ENCODE results near the gene RPN2.

RPN2 gene

GRCh38 chr20:37283530-37284195 lies 104.5 kb downstream of the RPN2 start:
- TF ChIP-seq ZC3H10 (CRISPR knock-in tag; IDR thresholded peaks at IDR 0.05) (no peak), ZNF8 (CRISPR knock-in tag; IDR thresholded peaks at IDR 0.05) (no peak), TCF4 (CRISPR knock-in tag; IDR thresholded peaks at IDR 0.05; ENCODE audit: borderline replicate concordance) (no peak), ZFP3 (CRISPR knock-in tag; IDR thresholded peaks at IDR 0.05) (no peak), OSR1 (CRISPR knock-in tag; IDR thresholded peaks at IDR 0.05) (no peak), PPARA (CRISPR knock-in tag; IDR thresholded peaks at IDR 0.05; ENCODE audit: borderline replicate concordance) (no peak), CSDC2 (CRISPR knock-in tag; IDR thresholded peaks at IDR 0.05) (no peak), ZNF70 (CRISPR knock-in tag; IDR thresholded peaks at IDR 0.05) (no peak), POU6F1 (CRISPR knock-in tag; IDR thresholded peaks at IDR 0.05; ENCODE audit: borderline replicate concordance, low read depth) (no peak), ZFP30 (CRISPR knock-in tag; IDR thresholded peaks at IDR 0.05) (no peak), SNAI2 (CRISPR knock-in tag; IDR thresholded peaks at IDR 0.05) (no peak), BACH2 (CRISPR knock-in tag; IDR thresholded peaks at IDR 0.05; ENCODE audit: borderline replicate concordance) (no peak), GLIS3 (CRISPR knock-in tag; IDR thresholded peaks at IDR 0.05) (no peak), ARNTL (CRISPR knock-in tag; IDR thresholded peaks at IDR 0.05; ENCODE audit: borderline replicate concordance, low read depth) (no peak), ZNF565 (CRISPR knock-in tag; conservative IDR thresholded peaks at IDR 0.05; ENCODE audit: low read depth) (no peak)
- TF ChIP-seq, protein P1, sequence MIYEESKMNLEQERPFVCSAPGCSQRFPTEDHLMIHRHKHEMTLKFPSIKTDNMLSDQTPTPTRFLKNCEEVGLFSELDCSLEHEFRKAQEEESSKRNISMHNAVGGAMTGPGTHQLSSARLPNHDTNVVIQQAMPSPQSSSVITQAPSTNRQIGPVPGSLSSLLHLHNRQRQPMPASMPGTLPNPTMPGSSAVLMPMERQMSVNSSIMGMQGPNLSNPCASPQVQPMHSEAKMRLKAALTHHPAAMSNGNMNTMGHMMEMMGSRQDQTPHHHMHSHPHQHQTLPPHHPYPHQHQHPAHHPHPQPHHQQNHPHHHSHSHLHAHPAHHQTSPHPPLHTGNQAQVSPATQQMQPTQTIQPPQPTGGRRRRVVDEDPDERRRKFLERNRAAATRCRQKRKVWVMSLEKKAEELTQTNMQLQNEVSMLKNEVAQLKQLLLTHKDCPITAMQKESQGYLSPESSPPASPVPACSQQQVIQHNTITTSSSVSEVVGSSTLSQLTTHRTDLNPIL (CRISPR knock-in tag; IDR thresholded peaks at IDR 0.05; ENCODE audit: low read depth): no peak
- TF ChIP-seq, protein P2, sequence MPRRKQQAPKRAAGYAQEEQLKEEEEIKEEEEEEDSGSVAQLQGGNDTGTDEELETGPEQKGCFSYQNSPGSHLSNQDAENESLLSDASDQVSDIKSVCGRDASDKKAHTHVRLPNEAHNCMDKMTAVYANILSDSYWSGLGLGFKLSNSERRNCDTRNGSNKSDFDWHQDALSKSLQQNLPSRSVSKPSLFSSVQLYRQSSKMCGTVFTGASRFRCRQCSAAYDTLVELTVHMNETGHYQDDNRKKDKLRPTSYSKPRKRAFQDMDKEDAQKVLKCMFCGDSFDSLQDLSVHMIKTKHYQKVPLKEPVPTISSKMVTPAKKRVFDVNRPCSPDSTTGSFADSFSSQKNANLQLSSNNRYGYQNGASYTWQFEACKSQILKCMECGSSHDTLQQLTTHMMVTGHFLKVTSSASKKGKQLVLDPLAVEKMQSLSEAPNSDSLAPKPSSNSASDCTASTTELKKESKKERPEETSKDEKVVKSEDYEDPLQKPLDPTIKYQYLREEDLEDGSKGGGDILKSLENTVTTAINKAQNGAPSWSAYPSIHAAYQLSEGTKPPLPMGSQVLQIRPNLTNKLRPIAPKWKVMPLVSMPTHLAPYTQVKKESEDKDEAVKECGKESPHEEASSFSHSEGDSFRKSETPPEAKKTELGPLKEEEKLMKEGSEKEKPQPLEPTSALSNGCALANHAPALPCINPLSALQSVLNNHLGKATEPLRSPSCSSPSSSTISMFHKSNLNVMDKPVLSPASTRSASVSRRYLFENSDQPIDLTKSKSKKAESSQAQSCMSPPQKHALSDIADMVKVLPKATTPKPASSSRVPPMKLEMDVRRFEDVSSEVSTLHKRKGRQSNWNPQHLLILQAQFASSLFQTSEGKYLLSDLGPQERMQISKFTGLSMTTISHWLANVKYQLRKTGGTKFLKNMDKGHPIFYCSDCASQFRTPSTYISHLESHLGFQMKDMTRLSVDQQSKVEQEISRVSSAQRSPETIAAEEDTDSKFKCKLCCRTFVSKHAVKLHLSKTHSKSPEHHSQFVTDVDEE (CRISPR knock-in tag; IDR thresholded peaks at IDR 0.05): no peak
- no peak for ATAC-seq

DNA sequence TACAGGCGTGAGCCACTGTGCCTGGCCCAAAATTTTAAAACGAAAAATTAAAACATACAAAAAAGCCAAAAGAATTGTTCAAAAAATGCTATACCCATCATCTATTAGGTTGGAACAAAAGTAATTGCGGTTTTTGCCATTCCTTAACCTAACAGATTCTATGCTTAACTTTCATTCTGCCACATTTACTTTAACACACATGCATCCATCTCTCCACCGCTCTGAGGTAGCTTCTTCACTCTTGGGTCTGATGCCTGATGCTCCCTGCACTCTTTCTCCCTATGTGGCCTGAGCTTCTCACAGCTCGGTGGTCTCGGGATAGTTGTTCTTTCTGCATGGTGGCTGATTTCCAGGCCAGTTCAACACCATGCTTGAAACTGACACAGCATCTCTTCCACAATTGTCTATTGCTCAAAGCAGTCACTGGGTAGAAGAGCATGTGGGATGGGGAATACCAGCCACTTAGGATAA lies 105.6 kb downstream of the RPN2 start:
- ATAC-seq: no peak
- TF ChIP-seq ZC3H10 (CRISPR knock-in tag; IDR thresholded peaks at IDR 0.05) (no peak), ZNF8 (CRISPR knock-in tag; IDR thresholded peaks at IDR 0.05) (no peak), ISL1 (CRISPR knock-in tag; IDR thresholded peaks at IDR 0.05) (no peak), ARNTL (CRISPR knock-in tag; IDR thresholded peaks at IDR 0.05; ENCODE audit: borderline replicate concordance, low read depth) (no peak)

DNA sequence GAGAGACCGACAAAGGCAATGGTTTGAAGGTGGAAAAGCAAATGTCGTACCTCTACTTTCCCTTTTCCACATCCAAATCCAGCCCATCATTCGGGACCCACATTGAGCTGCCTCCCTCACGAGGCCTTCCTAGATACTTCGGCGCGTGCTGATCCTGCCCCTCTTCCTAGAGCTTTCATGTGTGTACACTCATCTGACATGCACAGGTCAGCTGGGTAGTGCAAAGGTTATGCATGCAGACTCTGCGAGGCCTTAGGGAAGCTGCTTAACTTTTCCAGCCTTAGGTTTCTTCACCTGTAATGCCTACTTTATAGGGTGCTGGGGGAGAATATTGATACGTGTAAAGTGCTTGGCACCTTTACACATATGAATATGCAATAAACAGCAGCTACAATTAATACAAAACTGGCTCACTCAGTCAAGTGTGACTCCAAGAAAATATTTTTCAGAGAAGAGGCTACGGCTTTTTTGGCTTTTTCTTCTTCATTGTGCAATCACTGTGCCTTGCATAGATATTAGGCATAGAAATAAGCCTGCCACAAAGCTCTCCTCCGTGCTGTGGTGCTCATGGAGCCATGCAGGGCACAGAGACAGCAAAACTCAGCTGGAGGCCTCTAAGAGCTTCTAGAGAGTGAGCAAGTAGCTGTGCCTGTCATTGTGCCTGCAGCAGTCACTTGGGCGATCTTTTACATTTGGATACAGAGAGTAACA lies 106.7 kb downstream of the RPN2 start:
- ATAC-seq: no peak
- TF ChIP-seq SNAI2 (CRISPR knock-in tag; IDR thresholded peaks at IDR 0.05) (no peak), OSR1 (CRISPR knock-in tag; IDR thresholded peaks at IDR 0.05) (no peak), ZC3H10 (CRISPR knock-in tag; IDR thresholded peaks at IDR 0.05) (no peak), CSDC2 (CRISPR knock-in tag; IDR thresholded peaks at IDR 0.05) (no peak), ESRRG (CRISPR knock-in tag; IDR thresholded peaks at IDR 0.05) (no peak), ARNTL (CRISPR knock-in tag; IDR thresholded peaks at IDR 0.05; ENCODE audit: borderline replicate concordance, low read depth) (no peak), TOX (CRISPR knock-in tag; IDR thresholded peaks at IDR 0.05; ENCODE audit: borderline replicate concordance) (no peak), ZNF565 (CRISPR knock-in tag; conservative IDR thresholded peaks at IDR 0.05; ENCODE audit: low read depth) (no peak), ZFP3 (CRISPR knock-in tag; IDR thresholded peaks at IDR 0.05) (no peak)
- TF ChIP-seq, protein P1 (CRISPR knock-in tag; IDR thresholded peaks at IDR 0.05; ENCODE audit: low read depth): no peak

All from SK-N-SH treated with all-trans-retinoic acid at 6 μM for 48 hours (cell line).